Astrocyte (in vitro differentiated cells and primary cell): ENCODE results near the gene SMARCA5. TPM values are rescaled to one million over a fixed set of nuclear protein-coding genes. Genes with fewer than 3 reads are reported as not detected.

Experiments used
- DNase-seq: peaks from one replicate; pipeline ENCODE4 v3.0.0-alpha.2; 2010; ENCODE audit warnings: low read depth
- FAIRE-seq: peaks from 2 replicates; lab custom pipeline; 2011; peaks lifted over from hg19 to GRCh38; lab: Jason Lieb, UNC
- H2AFZ ChIP-seq: 2 replicates; pipeline ENCODE4 v1.6.0; 2012; ENCODE audit warnings: low read depth, low read length, inconsistent platforms
- H3K27ac ChIP-seq: 2 replicates; pipeline ENCODE4 v1.5.1; 2011; ENCODE audit warnings: low read depth, low read length, inconsistent platforms
- H3K27me3 ChIP-seq: 2 replicates; pipeline ENCODE4 v1.6.0; 2011; ENCODE audit warnings: low read length, inconsistent platforms; ENCODE audit not compliant: insufficient read depth
- H3K36me3 ChIP-seq: 2 replicates; pipeline ENCODE4 v1.5.1; 2011; ENCODE audit warnings: low read length, inconsistent platforms; ENCODE audit not compliant: insufficient read depth
- H3K4me1 ChIP-seq: 2 replicates; pipeline ENCODE4 v1.5.1; 2011; ENCODE audit warnings: low read length, inconsistent platforms; ENCODE audit not compliant: insufficient read depth
- H3K4me2 ChIP-seq: 2 replicates; pipeline ENCODE4 v1.6.0; 2012; ENCODE audit warnings: low read length, inconsistent platforms
- H3K4me3 ChIP-seq: 2 replicates; pipeline ENCODE4 v1.5.1; 2011; ENCODE audit warnings: low read depth, mild to moderate bottlenecking, low read length, inconsistent platforms; ENCODE audit not compliant: insufficient read depth
- H3K79me2 ChIP-seq: 2 replicates; pipeline ENCODE4 v1.6.0; 2012; ENCODE audit warnings: mild to moderate bottlenecking, low read length, inconsistent platforms; ENCODE audit not compliant: insufficient read depth
- H3K9ac ChIP-seq: 2 replicates; pipeline ENCODE4 v1.6.0; 2012; ENCODE audit warnings: mild to moderate bottlenecking, low read length, inconsistent platforms
- H3K9me3 ChIP-seq: 2 replicates; pipeline ENCODE4 v1.5.1; 2012; ENCODE audit warnings: low read depth, mild to moderate bottlenecking, low read length, inconsistent platforms; ENCODE audit not compliant: insufficient read depth
- H4K20me1 ChIP-seq: 2 replicates; pipeline ENCODE4 v1.6.0; 2012; ENCODE audit warnings: low read length, inconsistent platforms; ENCODE audit not compliant: insufficient read depth
- H3K27ac Mint-ChIP-seq: one replicate; pipeline ENCODE4 v1.8.0; 2021; ENCODE audit warnings: mild to moderate bottlenecking, mixed read lengths; ENCODE audit not compliant: unreplicated experiment
- H3K27me3 Mint-ChIP-seq: one replicate; pipeline ENCODE4 v1.8.0; 2021; ENCODE audit warnings: low read depth, mixed read lengths; ENCODE audit not compliant: unreplicated experiment
- H3K36me3 Mint-ChIP-seq: one replicate; pipeline ENCODE4 v1.8.0; 2021; ENCODE audit warnings: low read depth, mixed read lengths; ENCODE audit not compliant: unreplicated experiment
- H3K4me1 Mint-ChIP-seq: one replicate; pipeline ENCODE4 v1.8.0; 2021; ENCODE audit warnings: low read depth, mixed read lengths; ENCODE audit not compliant: unreplicated experiment
- H3K4me3 Mint-ChIP-seq: one replicate; pipeline ENCODE4 v1.8.0; 2021; ENCODE audit warnings: mild to moderate bottlenecking, moderate library complexity, mixed read lengths; ENCODE audit not compliant: unreplicated experiment
- H3K9me3 Mint-ChIP-seq: one replicate; pipeline ENCODE4 v1.8.0; 2021; ENCODE audit warnings: mild to moderate bottlenecking, mixed read lengths; ENCODE audit not compliant: unreplicated experiment
- CTCF ChIP-seq: IDR thresholded peaks from 2 replicates; pipeline ENCODE4 v1.5.1; 2011; ENCODE audit warnings: low read depth, mild to moderate bottlenecking, inconsistent platforms, low read length, moderate library complexity; ENCODE audit not compliant: insufficient read depth
- EZH2 ChIP-seq: IDR thresholded peaks from 2 replicates; pipeline ENCODE4 v1.6.1; 2012; ENCODE audit warnings: mild to moderate bottlenecking, low read length, inconsistent platforms; ENCODE audit not compliant: insufficient read depth
- total RNA-seq: library from RNA; stranded (reverse); gene quantifications from 2 replicates; pipeline ENCODE4 v1.2.1, GENCODE V29; 2021

SMARCA5 gene
- total RNA-seq, 1 donor from 2014 or later: 69.0 TPM

- Histone ChIP-seq H3K4me3 (peak overlapping the region; percentile 99), H3K9ac (peak overlapping the region; percentile 97), H3K4me2 (peak overlapping the region; percentile 89), H3K9me3 (no peaks in the 10 kb centered on the region), H3K36me3 (peaks cover 10% of the 10 kb centered on the region), H3K79me2 (peaks cover 62% of the 10 kb centered on the region), H2AFZ (peak overlapping the region; percentile 96), H4K20me1 (peaks cover 51% of the 10 kb centered on the region), H3K27me3 (peaks cover 11% of the 10 kb centered on the region), H3K27ac (peak overlapping the region; percentile 99), H3K4me1 (peaks cover 13% of the 10 kb centered on the region)
- peak overlapping the region; percentile 98 for H3K27ac Mint-ChIP-seq
- peak overlapping the region; percentile 98 for H3K4me3 Mint-ChIP-seq
- no peaks in the 10 kb centered on the region for H3K9me3 Mint-ChIP-seq
- TF ChIP-seq EZH2: no peak
- TF ChIP-seq CTCF: no peak
- FAIRE-seq: no peak
- peak; percentile 54 for DNase-seq
- H3K36me3 Mint-ChIP-seq: no peaks in the 10 kb centered on the region
- H3K4me1 Mint-ChIP-seq: peaks cover 10% of the 10 kb centered on the region
- no peaks in the 10 kb centered on the region for H3K27me3 Mint-ChIP-seq
Measured at GRCh38 chr4:143514497-143514896, 995 bp downstream of the SMARCA5 start.

- H3K27ac ChIP-seq: peak overlapping the region; percentile 99
- peaks cover 13% of the 10 kb centered on the region for H3K4me1 ChIP-seq
- H3K9ac ChIP-seq: peak overlapping the region; percentile 97
- FAIRE-seq: no peak
- H4K20me1 ChIP-seq: peaks cover 55% of the 10 kb centered on the region
- H3K79me2 ChIP-seq: peaks cover 66% of the 10 kb centered on the region
- TF ChIP-seq CTCF (no peak), EZH2 (no peak)
- H3K9me3 ChIP-seq: no peaks in the 10 kb centered on the region
- Mint-ChIP-seq H3K27me3 (no peaks in the 10 kb centered on the region), H3K4me1 (peaks cover 13% of the 10 kb centered on the region), H3K36me3 (no peaks in the 10 kb centered on the region), H3K9me3 (no peaks in the 10 kb centered on the region), H3K27ac (peak overlapping the region; percentile 98), H3K4me3 (peak overlapping the region; percentile 98)
- peaks cover 15% of the 10 kb centered on the region for H3K36me3 ChIP-seq
- no peak for DNase-seq
- H3K27me3 ChIP-seq: peaks cover 7% of the 10 kb centered on the region
- peak overlapping the region; percentile 96 for H2AFZ ChIP-seq
- H3K4me3 ChIP-seq: peak overlapping the region; percentile 99
- H3K4me2 ChIP-seq: peak overlapping the region; percentile 89
Measured at GRCh38 chr4:143514901-143515300, 1.4 kb downstream of the SMARCA5 start.

GRCh38 chr4:143515905-143516304 is 2.4 kb downstream of the SMARCA5 start:
- Mint-ChIP-seq H3K27me3 (no peaks in the 10 kb centered on the region), H3K36me3 (no peaks in the 10 kb centered on the region), H3K4me1 (peaks cover 13% of the 10 kb centered on the region), H3K9me3 (no peaks in the 10 kb centered on the region), H3K27ac (no peak overlapping the region), H3K4me3 (peak overlapping the region; percentile 98)
- Histone ChIP-seq H3K4me1 (peaks cover 13% of the 10 kb centered on the region), H3K27ac (no peak overlapping the region), H2AFZ (no peak overlapping the region), H3K27me3 (no peaks in the 10 kb centered on the region), H3K79me2 (peaks cover 76% of the 10 kb centered on the region), H3K4me3 (peak overlapping the region; percentile 99), H3K9ac (peak overlapping the region; percentile 97), H3K9me3 (no peaks in the 10 kb centered on the region), H4K20me1 (peaks cover 63% of the 10 kb centered on the region), H3K4me2 (peak overlapping the region; percentile 89), H3K36me3 (peaks cover 22% of the 10 kb centered on the region)
- FAIRE-seq: no peak
- no peak for TF ChIP-seq CTCF
- no peak for TF ChIP-seq EZH2
- no peak for DNase-seq
